ENCODE measurements around the gene ERAL1.
"Not testable (repeated sequence)": the region's sequence is repeated elsewhere in the genome, so short reads cannot be mapped to it uniquely, and the experiment has no call there.

The ERAL1 gene

GRCh38 chr17:28855336-28855679, 492 bp downstream of the ERAL1 start:
- DNase-seq, result no peak

GRCh38 chr17:28856028-28856574, 1.3 kb downstream of the ERAL1 start:
- no peak for DNase-seq

GRCh38 chr17:28857905-28858800, 3.3 kb downstream of the ERAL1 start:
- DNase-seq, result no peak

DNA sequence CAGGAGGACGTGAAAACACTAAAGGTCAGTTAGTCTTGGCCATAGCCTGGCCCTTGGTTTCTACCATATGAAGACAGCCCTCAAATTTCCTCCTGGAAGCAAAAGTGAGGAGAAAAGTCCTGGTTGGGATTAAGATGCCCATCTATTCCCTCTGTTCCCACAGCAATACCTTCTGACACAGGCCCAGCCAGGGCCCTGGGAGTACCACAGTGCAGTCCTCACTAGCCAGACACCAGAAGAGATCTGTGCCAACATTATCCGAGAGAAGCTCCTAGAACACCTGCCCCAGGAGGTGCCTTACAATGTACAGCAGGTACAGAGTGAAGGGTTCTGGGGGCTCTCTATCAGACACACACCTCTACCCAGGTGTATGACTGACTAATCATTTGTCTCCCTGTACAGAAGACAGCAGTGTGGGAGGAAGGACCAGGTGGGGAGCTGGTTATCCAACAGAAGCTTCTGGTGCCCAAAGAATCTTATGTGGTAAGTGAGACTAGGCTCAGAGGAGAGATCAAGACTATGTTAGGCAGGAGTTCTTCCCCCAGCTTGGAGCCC, 4.1 kb downstream of the ERAL1 start:
- DNase-seq, result no peak

DNA sequence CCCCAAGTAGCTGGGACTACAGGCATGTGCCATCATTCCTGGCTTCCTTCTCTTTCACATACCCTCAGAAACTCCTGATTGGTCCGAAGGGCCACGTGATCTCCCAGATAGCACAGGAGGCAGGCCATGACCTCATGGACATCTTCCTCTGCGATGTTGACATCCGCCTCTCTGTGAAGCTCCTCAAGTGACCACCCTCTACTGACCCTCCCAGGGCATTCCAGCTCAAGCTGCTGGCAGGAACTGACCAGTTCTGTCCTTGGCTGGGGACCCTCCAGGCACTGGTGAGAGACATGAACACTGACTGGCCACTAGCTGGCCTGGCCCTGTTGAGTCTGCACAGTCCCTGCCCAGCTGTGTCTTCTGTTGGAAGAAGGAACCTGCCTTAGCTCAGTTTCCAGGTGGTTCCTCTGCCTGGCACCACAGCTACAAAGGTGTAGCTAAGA, 5.6 kb downstream of the ERAL1 start:
- DNase-seq, result no peak

DNA sequence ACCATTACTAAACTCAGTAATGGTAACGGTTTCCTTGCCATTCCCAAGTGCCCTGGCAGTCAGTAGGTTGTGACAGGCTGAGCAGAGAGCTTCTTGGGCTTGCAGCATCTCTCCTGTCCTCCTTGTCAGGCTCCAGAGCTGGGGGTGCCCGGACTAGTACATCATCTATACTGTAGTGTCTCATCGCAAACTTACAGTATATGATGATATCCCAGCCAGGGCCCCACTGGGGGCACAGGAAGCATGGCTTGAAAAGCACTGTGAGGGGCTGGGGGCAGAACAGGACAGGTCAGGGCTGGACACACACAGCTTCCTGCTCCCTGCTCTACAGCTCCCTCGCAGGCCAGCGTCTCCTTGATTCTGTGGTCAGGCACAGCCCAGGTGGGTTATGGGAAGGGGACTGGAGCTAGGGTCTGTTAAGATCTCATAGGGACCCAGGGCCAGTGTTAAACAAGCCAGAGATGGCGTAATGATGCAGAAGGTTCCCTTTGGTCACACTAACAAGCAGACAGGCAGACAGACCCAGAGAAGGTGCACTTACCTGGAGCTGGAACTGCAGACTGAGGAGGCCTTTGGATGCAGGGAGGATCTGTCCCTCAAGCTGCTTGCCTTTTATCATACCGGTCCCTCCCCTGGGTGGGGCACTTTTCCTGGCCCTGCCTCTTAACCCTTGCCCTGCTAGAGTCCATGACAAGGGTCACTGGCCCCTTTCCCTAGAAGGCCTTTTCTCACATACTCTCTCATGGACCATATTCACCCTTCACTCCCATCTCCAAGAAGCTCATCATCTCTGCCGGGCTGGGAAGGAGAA, 6.8 kb downstream of the ERAL1 start:
- DNase-seq, result no peak

DNA sequence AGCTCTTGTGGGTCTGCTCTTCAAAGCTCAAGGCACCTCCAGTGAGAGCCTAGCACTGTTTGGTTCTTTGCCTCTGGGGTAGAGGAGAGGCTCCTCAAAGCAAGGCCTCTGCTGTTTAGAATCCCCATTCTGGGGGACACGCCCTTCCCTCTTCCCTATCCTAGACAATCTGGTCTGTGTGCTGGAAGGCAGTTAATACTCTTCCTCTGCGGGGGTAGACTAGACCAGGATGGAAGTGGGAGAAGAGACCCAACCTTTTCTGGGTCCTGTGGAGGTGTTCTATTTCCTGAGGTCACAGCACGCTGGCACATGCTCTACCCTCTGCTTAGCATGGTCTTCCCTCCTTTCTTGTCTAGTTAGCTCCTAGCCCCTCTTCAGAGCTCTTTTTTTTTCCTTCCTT, 7.7 kb downstream of the ERAL1 start:
- DNase-seq, result no peak

GRCh38 chr17:28863953-28864352, 9.1 kb downstream of the ERAL1 start:
- DNase-seq, result no peak

DNA sequence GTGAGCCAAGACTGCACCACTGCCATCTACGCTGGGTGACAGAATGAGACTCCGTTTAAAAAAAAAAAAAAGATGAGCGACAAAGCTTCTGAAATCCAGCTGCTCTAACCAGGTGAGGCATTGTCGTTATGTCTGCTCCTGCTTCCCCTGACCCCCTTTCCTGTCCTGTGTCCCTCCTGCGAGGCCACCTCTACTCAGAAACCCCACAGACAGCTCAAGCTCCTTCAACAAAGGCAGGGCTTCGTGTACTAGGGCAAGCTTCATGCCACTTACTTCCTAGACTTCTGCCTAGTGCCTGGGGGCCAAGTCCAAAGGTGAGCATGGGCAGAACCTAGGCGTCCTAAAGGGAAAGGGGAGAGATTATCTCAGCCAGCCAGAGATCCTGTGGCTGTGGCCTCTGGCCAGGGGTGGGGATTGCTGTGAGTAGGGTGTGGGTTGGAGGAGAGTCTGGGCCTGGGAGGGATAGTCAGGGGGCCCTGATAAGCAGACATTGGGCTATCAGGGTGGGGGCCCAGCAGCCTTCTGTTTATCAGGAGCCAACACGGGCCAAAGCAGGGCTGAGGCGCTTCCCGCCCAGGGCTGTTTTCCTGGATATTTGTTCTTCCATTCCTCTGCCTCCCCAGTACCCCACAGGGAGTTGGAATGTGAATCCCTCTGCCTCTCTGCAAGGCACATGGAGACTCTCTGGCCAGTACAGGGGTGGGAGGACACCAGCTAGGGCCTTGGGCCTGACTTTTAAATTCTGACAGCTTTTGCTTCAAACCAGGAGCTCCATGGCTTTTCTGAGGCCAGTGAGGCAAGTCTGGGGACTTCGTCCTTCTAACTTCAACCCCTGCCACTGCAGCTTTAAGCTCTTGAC, 10.4 kb downstream of the ERAL1 start:
- DNase-seq, result no peak

GRCh38 chr17:28865946-28866752, 11.3 kb downstream of the ERAL1 start:
- no peak for DNase-seq

DNA sequence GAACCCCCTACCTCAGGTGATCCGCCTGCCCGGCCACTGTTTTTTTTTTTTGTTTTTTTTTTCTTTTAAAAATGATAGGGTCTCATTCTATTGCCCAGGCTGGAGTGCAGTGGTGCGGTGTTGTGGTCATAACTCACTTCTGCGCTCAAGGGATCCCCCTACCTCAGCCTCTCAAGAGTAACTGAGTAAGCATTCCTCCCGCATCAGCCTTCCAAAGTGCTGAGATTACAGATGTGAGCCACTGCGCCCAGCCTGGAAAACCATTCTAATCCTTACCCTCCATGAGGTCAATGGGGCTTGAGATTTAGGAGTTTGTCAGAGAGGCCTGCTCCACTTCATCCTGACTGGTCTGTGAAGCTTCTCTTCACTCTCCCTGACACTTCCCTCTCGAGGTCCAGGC, 12.5 kb downstream of the ERAL1 start:
- no peak for DNase-seq

GRCh38 chr17:28871056-28871579, 16.3 kb downstream of the ERAL1 start:
- DNase-seq, result no peak

GRCh38 chr17:28873839-28874238, 19.0 kb downstream of the ERAL1 start:
- no peak for DNase-seq

DNA sequence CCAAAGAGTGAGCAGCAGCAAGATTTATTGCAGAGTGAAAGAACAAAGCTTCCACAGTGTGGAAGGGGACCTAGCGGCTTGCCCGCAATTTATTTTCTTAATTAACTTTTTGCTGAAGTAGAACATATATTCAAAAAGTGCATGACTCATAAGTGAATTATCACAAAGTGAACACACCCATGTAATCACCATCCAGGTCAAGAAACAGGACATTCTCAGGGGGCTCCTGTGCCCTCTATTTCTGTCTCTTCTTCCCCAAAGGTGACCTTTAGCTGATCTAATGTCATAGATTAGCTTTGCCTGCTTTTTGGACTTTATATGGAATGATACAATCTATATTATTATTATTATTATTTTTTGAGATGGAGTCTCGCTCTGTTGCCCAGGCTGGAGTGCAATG, 19.9 kb downstream of the ERAL1 start:
- no peak for DNase-seq

DNA sequence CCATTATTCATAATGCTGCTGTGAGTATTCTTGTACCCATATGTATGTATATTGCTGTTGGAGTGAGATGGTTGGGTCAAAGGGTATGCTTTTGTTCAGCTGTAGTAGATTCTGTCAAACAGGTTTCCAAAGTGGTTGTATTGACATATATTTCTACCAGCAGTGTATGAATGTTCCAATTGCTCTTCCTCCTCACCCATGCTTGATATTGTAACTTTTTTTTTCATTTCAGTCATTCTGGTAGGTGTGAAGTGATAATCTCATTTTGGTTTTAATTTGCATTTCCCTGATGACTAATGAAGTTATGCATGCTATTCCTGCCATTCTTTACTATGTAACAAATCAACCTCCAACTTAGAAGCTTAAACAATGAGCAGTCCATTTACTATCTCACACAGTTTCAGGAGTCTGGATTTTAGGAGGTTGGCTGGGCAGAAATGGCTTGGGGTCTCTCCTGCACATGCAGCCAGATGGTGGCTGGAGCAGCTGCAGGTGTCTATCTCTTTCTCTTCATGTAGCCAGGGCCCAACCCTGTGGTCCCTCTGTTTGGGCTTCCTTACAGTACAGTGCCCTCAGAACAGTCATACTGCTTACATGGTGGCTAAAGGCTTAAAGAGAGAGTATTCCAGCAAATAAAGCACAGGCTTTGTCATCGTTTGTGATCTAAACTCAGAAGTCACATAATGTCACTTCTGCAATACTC, 21.2 kb downstream of the ERAL1 start:
- no peak for DNase-seq

- DNase-seq, result not testable (repeated sequence)
Measured at GRCh38 chr17:28877150-28877711, 22.4 kb downstream of the ERAL1 start.

GRCh38 chr17:28878158-28878910, 23.5 kb downstream of the ERAL1 start:
- no peak for DNase-seq

DNA sequence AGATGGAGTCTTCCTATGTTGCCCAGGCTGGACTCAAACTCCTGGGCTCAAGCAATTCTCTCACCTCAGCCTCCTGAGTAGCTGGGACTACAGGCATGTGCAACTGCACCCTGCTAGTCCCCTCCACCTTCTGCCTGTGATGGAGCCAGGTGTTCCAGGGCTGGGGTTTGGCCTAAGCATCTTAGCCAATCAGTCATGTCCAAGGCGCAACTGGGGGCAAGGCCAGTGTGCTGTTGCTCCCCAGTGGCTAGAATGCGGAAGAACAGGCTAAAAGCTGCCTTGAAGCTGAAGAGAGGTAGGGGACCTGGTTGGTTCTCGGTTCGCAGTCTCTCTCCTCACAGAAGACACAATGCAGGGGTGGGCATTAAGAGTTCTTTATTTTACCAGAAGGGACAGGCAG, 24.2 kb downstream of the ERAL1 start:
- DNase-seq, result no peak

GRCh38 chr17:28879886-28880571, 25.2 kb downstream of the ERAL1 start:
- DNase-seq, result no peak

Data from NCI-H1436 treated with DMSO at 0.1 percent for 48 hours (cell line).